Epithelial cell of esophagus (primary cell): Measurements from ENCODE around the gene IL17C.

Experiments used
- DNase-seq: peaks from one replicate; pipeline ENCODE4 v3.0.0; 2010; ENCODE audit warnings: low read depth
- H3K4me3 ChIP-seq: 2 replicates; pipeline ENCODE4 v1.5.1; 2011; ENCODE audit warnings: mild to moderate bottlenecking, low read length, control low read depth
- CTCF ChIP-seq: IDR thresholded peaks from 2 replicates; pipeline ENCODE4 v1.5.1; 2011; ENCODE audit warnings: low read depth, mild to moderate bottlenecking, low read length, control low read depth, inconsistent platforms; ENCODE audit not compliant: insufficient read depth; ENCODE audit errors: missing control alignments

IL17C gene

GRCh38 chr16:88622866-88623265, 15.5 kb upstream of the IL17C start:
- no peak for DNase-seq
- H3K4me3 ChIP-seq = no peak overlapping the region
- TF ChIP-seq CTCF = no peak

GRCh38 chr16:88623858-88624257, 14.5 kb upstream of the IL17C start:
- no peak for DNase-seq
- no peak for TF ChIP-seq CTCF
- H3K4me3 ChIP-seq = no peak overlapping the region

DNA sequence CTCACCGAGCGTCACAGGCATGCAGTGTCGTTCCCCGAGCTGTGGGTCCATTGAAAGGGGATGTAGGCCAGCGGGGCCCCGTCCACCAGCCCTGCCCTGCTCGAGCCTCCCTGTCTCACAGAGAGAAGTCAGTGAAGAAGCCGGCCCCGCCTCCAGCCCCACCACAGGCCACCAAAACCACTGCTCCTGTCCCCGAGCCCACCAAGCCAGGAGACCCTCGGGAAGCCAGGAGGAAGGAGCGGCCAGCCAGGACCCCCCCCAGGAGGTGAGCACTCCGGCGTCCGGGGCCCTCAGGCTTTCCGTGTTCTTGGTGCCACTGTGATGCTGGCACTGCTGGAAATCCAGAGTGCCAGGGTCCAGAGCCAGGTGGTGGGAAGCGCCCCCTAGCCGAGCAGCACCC, 13.9 kb upstream of the IL17C start:
- H3K4me3 ChIP-seq = no peak overlapping the region
- no peak for TF ChIP-seq CTCF
- no peak for DNase-seq

GRCh38 chr16:88624977-88625576, 13.3 kb upstream of the IL17C start:
- no peak for TF ChIP-seq CTCF
- H3K4me3 ChIP-seq = no peak overlapping the region
- DNase-seq = no peak

DNA sequence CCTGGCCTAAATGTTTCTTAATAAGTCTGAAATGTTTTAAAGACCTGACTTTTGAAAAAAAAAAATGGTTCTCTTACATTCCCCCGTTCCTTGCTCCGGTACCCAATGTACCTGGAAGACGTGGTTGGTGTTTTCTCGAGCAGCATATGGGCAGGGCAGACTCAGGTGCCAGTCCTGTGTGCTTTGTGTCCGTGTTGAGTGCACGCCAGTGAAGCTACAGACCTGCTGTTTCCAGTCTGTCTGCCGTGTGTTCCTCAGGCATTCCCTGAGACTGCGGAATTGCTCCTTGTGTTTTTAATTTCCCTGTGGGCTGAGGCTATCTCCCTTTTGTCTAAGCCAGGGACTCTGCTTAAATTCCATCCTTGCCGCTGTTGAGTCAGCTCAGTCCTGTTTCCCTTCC, 11.7 kb upstream of the IL17C start:
- DNase-seq = no peak
- no peak for TF ChIP-seq CTCF
- H3K4me3 ChIP-seq = no peak overlapping the region

DNA sequence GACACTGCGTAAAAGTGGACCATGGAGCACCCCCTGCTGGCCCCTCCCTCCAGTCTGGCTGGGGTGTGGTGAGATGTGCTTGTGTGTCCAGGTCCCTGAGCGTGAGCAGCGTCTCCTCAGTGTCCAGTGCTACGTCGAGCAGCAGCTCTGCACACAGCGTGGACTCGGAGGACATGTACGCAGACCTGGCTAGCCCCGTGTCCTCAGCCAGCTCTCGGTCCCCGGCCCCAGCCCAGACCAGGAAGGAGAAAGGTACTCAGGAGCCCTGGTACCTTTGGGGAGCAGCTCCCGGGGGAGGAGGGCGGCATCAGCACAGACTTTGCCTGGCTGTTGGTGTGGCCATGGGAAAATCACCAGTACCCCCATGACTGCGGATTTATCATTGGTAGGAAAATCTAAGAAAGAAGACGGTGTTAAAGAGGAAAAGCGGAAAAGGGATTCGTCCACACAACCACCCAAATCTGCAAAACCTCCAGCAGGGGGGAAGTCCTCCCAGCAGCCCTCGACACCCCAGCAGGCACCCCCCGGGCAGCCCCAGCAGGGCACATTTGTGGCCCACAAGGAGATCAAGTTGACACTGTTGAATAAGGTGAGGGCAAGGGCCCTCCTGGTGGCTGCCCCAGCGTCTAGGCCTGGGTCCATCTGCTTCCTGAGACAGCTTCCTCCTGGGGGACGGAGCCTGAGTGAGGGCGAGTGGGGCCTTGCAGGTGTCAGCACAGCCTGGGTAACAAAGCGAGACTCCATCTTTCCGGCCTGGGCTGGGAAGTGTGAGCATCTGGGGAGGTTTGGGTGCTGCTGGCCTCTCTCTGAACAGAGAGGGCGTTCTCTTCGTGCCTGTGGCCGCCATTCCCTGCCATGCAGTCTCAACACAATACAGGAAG, 10.6 kb upstream of the IL17C start:
- TF ChIP-seq CTCF = no peak
- no peak overlapping the region for H3K4me3 ChIP-seq
- DNase-seq = no peak
